GM12892 (cell line): ENCODE results near the gene PNMT.

Experiments used
- POLR2A ChIP-seq: IDR thresholded peaks from 2 replicates; pipeline ENCODE4 v1.6.1; 2011; ENCODE audit warnings: low read depth, low read length, control low read depth
- POLR2AphosphoS5 ChIP-seq: IDR thresholded peaks from 2 replicates; pipeline ENCODE4 v1.6.1; 2011; ENCODE audit warnings: low read depth, low read length, control low read depth

DNA sequence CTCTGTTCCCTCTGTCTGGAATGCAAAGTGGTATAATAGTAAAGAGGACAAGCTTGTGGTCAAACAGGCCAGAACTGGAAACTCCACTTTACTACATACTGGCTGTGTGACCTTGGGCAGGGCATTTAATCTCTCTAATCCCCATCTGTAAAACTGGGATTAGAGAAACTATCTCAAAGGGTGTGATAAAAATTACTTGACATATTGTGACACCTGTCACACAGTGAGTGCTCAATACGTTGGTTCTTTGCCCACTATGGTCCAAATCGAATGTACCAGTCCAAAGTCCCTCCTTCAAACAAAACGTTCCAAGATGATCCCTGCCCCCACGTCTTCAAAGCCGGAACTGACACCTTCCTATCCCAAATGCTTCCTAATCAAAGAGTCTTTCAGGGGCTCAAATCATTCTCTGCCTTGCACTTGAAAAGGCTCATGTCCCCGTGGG, 18.9 kb downstream of the PNMT start:
- TF ChIP-seq POLR2A = no peak
- no peak for TF ChIP-seq POLR2AphosphoS5
